ENCODE results near the gene MACF1.
"Not testable (repeated sequence)": the region's sequence is repeated elsewhere in the genome, so short reads cannot be mapped to it uniquely, and the experiment has no call there.

DNA sequence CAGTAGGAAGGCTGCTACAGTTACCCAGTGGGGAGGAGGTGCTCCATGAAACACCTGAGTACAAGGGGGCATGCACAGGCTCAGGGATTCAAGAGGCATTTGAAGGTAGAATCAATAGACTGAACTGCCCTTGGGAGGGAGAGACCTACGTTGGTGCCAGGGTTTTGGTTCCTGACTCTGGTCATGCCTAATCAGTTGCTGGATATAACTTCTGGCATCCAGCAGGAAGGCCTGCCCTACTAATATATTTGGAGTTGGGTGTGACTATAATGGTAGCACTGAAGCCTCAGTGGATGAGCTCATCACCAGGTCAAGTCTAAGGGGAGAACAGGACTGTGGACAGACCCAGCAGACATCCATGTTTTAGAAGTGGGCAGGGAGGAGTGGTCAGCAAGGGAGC is 271.1 kb downstream of the MACF1 start:
- TF ChIP-seq, protein P1, sequence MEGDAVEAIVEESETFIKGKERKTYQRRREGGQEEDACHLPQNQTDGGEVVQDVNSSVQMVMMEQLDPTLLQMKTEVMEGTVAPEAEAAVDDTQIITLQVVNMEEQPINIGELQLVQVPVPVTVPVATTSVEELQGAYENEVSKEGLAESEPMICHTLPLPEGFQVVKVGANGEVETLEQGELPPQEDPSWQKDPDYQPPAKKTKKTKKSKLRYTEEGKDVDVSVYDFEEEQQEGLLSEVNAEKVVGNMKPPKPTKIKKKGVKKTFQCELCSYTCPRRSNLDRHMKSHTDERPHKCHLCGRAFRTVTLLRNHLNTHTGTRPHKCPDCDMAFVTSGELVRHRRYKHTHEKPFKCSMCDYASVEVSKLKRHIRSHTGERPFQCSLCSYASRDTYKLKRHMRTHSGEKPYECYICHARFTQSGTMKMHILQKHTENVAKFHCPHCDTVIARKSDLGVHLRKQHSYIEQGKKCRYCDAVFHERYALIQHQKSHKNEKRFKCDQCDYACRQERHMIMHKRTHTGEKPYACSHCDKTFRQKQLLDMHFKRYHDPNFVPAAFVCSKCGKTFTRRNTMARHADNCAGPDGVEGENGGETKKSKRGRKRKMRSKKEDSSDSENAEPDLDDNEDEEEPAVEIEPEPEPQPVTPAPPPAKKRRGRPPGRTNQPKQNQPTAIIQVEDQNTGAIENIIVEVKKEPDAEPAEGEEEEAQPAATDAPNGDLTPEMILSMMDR (IDR thresholded peaks at IDR 0.05 in 4 of 5, conservative IDR thresholded peaks at IDR 0.05 in 1 of 5): not testable (repeated sequence)
- not testable (repeated sequence) for TF ChIP-seq POLR2A (IDR thresholded peaks at IDR 0.05)

All from gastrocnemius medialis (tissue), 4 donors.